Naive thymus-derived CD4-positive, alpha-beta T cell (primary cell): ENCODE measurements around the gene RRAS2. TPM values are rescaled to one million over a fixed set of nuclear protein-coding genes. Genes with fewer than 3 reads are reported as not detected.

Experiments
- ATAC-seq: fragments of 150-1000 bp; cut with Tn5 transposase; 2 replicates; pipeline ENCODE4 v1.10.0; 2021; ENCODE audit warnings: mild to moderate bottlenecking, moderate library complexity
- CTCF ChIA-PET: fragments of 350-600 bp; sonication (Branson Sonifier 250); formaldehyde crosslinking; loops from one replicate; lab custom pipeline; 2021; ENCODE audit warnings: antibody characterized with exemption; lab: Charles Lee
- POLR2A ChIA-PET: fragments of 350-600 bp; sonication (Branson Sonifier 250); formaldehyde crosslinking; loops from one replicate; lab custom pipeline; 2021; ENCODE audit warnings: antibody characterized with exemption, inconsistent platforms; lab: Charles Lee
- DNase-seq, 9 donors: peaks; one replicate each; pipeline versions ENCODE4 v3.0.0 to v3.0.0-alpha.2; 2020 to 2022; ENCODE audit warnings: mixed read lengths in 1 of 9
- H3K27ac ChIP-seq: one replicate; pipeline ENCODE4 v1.7.0; 2013; ENCODE audit warnings: mild to moderate bottlenecking, low read depth, low read length, moderate library complexity
- H3K27me3 ChIP-seq, 2 donors: one replicate each; pipeline ENCODE4 v1.7.0; 2013; ENCODE audit warnings: low read length in 2 of 2, mild to moderate bottlenecking in 2 of 2, moderate library complexity in 2 of 2; ENCODE audit not compliant: control insufficient read depth in 2 of 2, insufficient read depth in 2 of 2
- H3K36me3 ChIP-seq, 3 experiments: 1 replicate in 2 of 3; 2 replicates in 1 of 3; pipeline ENCODE4 v1.7.0; 2013; ENCODE audit warnings: low read length in 3 of 3, mild to moderate bottlenecking in 3 of 3, moderate library complexity in 1 of 3; ENCODE audit not compliant: insufficient read depth in 3 of 3, control insufficient read depth in 2 of 3
- H3K4me1 ChIP-seq, 2 donors: one replicate each; pipeline ENCODE4 v1.7.0; 2013; ENCODE audit warnings: low read length in 2 of 2, mild to moderate bottlenecking in 2 of 2, moderate library complexity in 1 of 2; ENCODE audit not compliant: control insufficient read depth in 2 of 2, insufficient read depth in 2 of 2
- H3K4me3 ChIP-seq: 2 replicates; pipeline ENCODE4 v1.7.0; 2013; ENCODE audit warnings: mild to moderate bottlenecking, low read length
- H3K9me3 ChIP-seq, 3 experiments: 1 replicate in 2 of 3; 2 replicates in 1 of 3; pipeline ENCODE4 v1.7.0; 2013; ENCODE audit warnings: low read length in 3 of 3; ENCODE audit not compliant: control insufficient read depth in 2 of 3
- H3K27ac Mint-ChIP-seq, 9 donors: one replicate each; pipeline ENCODE4 v1.8.0; 2020 to 2022; ENCODE audit warnings: mixed read lengths in 9 of 9, mild to moderate bottlenecking in 8 of 9, moderate library complexity in 5 of 9, inconsistent platforms in 2 of 9
- H3K27me3 Mint-ChIP-seq, 5 donors: one replicate each; pipeline ENCODE4 v1.8.0; 2021 to 2022; ENCODE audit warnings: mixed read lengths in 5 of 5, mild to moderate bottlenecking in 1 of 5
- H3K36me3 Mint-ChIP-seq, 5 donors: one replicate each; pipeline ENCODE4 v1.8.0; 2020 to 2022; ENCODE audit warnings: mixed read lengths in 5 of 5, mild to moderate bottlenecking in 3 of 5, inconsistent platforms in 1 of 5
- H3K4me1 Mint-ChIP-seq, 7 donors: one replicate each; pipeline ENCODE4 v1.8.0; 2020 to 2022; ENCODE audit warnings: mixed read lengths in 7 of 7, mild to moderate bottlenecking in 3 of 7, inconsistent platforms in 1 of 7
- H3K4me3 Mint-ChIP-seq, 10 donors: one replicate each; pipeline ENCODE4 v1.8.0; 2020 to 2022; ENCODE audit warnings: mild to moderate bottlenecking in 10 of 10, mixed read lengths in 10 of 10, moderate library complexity in 6 of 10, inconsistent platforms in 2 of 10
- H3K9me3 Mint-ChIP-seq, 11 donors: one replicate each; pipeline ENCODE4 v1.8.0; 2020 to 2022; ENCODE audit warnings: mixed read lengths in 11 of 11, mild to moderate bottlenecking in 4 of 11, inconsistent platforms in 1 of 11, moderate library complexity in 1 of 11
- intact Hi-C, 2 donors: fragments of 100-400 bp; cut with micrococcal nuclease; formaldehyde crosslinking; loops; one replicate each; pipeline ENCODE4 v1.15.1; 2023
- polyA plus RNA-seq, 2 donors: library from polyadenylated mRNA; unstranded; fragments of 300-500 nt; fragmentation: Illumina TruSeq; gene quantifications; one replicate each; pipeline ENCODE4 v1.2.3, GENCODE V29; 2021
- total RNA-seq, 6 experiments: library from RNA in 5 of 6; stranded (reverse) in 5 of 6; gene quantifications; 1 replicate in 5 of 6; 2 replicates in 1 of 6; pipeline ENCODE4 v1.2.3 and lab custom pipeline; 2021 to 2026

RRAS2 gene
- total and polyA plus RNA-seq, 7 experiments from 2014 or later = 6.0 to 55.3 (median 14.6) TPM

DNA sequence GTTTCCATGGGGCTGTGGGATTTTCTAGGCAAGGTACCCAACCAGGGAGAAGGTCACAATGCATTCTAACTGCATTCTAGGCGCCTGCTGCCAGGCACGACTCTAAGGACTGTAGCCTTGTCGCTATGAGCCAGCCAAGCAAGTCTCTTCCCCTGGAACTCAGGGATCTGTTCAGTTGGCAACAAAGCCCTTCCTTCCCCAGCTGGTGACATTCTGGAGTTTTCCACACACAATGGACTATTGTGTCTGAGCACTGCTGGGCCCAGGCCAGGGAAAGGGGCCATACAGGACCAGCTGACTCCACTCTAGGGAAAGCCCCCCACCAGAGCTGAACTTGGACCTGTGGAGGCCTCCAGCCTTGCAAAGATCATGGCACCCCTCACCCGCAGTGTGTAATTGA is 116.8 kb downstream of the RRAS2 start:
- Histone ChIP-seq H3K9me3 (no peaks in the 10 kb centered on the region), H3K36me3 (no peaks in the 10 kb centered on the region), H3K27ac (no peak overlapping the region), H3K27me3 (no peaks in the 10 kb centered on the region), H3K4me1 (no peaks in the 10 kb centered on the region), H3K4me3 (no peak overlapping the region)
- POLR2A ChIA-PET = no interaction called here
- no peaks in the 10 kb centered on the region for H3K9me3 Mint-ChIP-seq
- no peaks in the 10 kb centered on the region for H3K36me3 Mint-ChIP-seq
- CTCF ChIA-PET = no interaction called here
- DNase-seq (no peak), ATAC-seq (no peak)
- no peak overlapping the region for H3K4me3 Mint-ChIP-seq
- H3K27ac Mint-ChIP-seq = no peak overlapping the region
- intact Hi-C loops = no loop called here
- peaks cover 0 to 21% (median 0%) of the 10 kb centered on the region in 5 donors for H3K27me3 Mint-ChIP-seq
- H3K4me1 Mint-ChIP-seq = peaks cover under 1 to 5% (median 4%) of the 10 kb centered on the region in 7 donors

DNA sequence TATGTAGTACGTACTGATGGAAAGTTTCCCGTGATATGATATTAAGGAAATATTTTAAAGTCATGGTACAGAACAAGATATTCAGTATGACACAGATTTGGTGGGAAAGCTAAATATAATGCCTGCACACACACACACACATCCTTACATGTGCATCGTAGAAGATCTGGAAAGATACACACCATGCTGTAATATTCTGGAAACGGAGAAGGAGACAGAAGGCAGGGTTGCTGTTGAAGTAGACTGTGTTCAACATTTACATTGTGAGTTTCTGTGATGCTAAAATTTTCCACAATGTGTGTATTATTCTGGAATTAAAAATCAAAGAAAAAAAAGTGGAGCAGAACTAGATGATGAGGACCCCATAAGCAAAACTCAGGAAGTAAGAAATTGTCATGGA is 118.0 kb downstream of the RRAS2 start:
- H3K27me3 Mint-ChIP-seq = peaks cover 0 to 24% (median 0%) of the 10 kb centered on the region in 5 donors
- H3K4me1 Mint-ChIP-seq = peaks cover 0 to 5% (median 2%) of the 10 kb centered on the region in 7 donors
- Histone ChIP-seq H3K4me3 (no peak overlapping the region), H3K9me3 (no peaks in the 10 kb centered on the region), H3K27me3 (no peaks in the 10 kb centered on the region), H3K4me1 (no peaks in the 10 kb centered on the region), H3K36me3 (no peaks in the 10 kb centered on the region), H3K27ac (no peak overlapping the region)
- no peak for ATAC-seq
- no peak overlapping the region for H3K4me3 Mint-ChIP-seq
- H3K27ac Mint-ChIP-seq = peak overlapping the region in 1 of 9 donors; percentile 58
- DNase-seq = no peak
- H3K9me3 Mint-ChIP-seq = no peaks in the 10 kb centered on the region
- ChIA-PET CTCF (interaction anchor here (0.6 to 2.1 kb wide), 3 partner anchors 9 to 285 kb away, joined by 3 to 7 read pairs (median 5); no protein-coding TSS in a partner anchor), POLR2A (no interaction called here)
- intact Hi-C loops = no loop called here
- no peaks in the 10 kb centered on the region for H3K36me3 Mint-ChIP-seq

DNA sequence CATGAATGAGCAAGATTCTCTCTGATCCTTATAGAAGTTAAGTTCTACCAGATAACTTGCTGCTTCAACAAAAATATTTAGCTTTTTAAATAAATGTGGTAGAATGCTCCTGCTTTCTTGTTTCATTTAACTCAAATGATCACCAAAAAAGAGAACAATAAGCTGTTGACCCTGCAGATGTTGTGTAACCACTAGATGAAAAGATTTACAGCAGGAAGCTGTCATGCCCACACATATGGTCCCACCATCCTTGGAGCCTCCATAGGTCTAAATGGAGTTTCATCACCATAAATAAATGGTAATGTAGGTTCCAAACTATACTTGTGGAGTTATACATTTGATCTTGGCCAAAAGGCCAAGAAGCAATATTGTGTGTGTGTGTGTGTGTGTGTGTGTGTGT is 118.8 kb downstream of the RRAS2 start:
- intact Hi-C loops = no loop called here
- Mint-ChIP-seq H3K4me1 (peaks cover 0 to 5% (median 2%) of the 10 kb centered on the region in 7 donors), H3K9me3 (no peaks in the 10 kb centered on the region), H3K27ac (no peak overlapping the region), H3K36me3 (no peaks in the 10 kb centered on the region), H3K4me3 (no peak overlapping the region), H3K27me3 (peaks cover 0 to 29% (median 0%) of the 10 kb centered on the region in 5 donors)
- DNase-seq (no peak), ATAC-seq (no peak)
- no peaks in the 10 kb centered on the region for H3K27me3 ChIP-seq
- no peaks in the 10 kb centered on the region for H3K9me3 ChIP-seq
- no peaks in the 10 kb centered on the region for H3K36me3 ChIP-seq
- no peak overlapping the region for H3K4me3 ChIP-seq
- CTCF ChIA-PET = interaction anchor here (0.6 to 2.1 kb wide), 4 partner anchors 10 to 468 kb away, joined by 3 to 7 read pairs (median 4); no protein-coding TSS in a partner anchor
- H3K27ac ChIP-seq = no peak overlapping the region
- H3K4me1 ChIP-seq = no peaks in the 10 kb centered on the region
- POLR2A ChIA-PET = no interaction called here

DNA sequence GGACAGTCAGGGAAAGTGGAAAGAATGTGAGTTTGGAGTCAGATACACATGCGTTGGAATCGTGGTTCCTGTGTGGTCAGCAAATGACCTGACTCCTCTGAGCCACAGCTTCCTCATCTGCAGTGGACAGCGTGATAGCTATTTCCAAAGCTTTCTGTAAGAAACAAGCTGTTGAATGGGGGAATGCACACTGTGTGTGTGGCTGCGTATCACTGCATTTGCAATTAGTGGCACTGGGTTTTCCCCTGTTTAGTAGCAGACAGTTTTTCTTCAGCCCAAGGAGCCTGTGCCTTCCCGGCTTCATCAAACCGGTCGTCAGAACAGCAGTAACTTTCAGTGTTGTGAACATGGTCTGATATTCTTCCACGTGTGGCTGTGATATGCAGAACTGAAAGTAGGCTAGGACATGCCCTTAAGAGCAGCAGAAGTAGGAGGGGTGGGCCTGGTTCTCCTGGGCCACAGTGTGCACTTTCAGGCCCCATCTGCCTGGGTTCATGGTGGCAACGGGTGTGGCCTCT is 121.5 kb downstream of the RRAS2 start:
- intact Hi-C loops = no loop called here
- POLR2A ChIA-PET = interaction anchor here (0.5 kb wide), 1 partner anchor 1933 kb away, joined by 4 read pairs; no protein-coding TSS in a partner anchor
- H3K4me1 Mint-ChIP-seq = peaks cover 0 to 5% (median 2%) of the 10 kb centered on the region in 7 donors
- no peak for DNase-seq
- H3K27me3 Mint-ChIP-seq = peaks cover 0 to 30% (median 0%) of the 10 kb centered on the region in 5 donors
- H3K9me3 ChIP-seq = no peaks in the 10 kb centered on the region
- H3K4me3 Mint-ChIP-seq = no peak overlapping the region
- H3K4me1 ChIP-seq = no peaks in the 10 kb centered on the region
- H3K36me3 Mint-ChIP-seq = no peaks in the 10 kb centered on the region
- H3K27ac Mint-ChIP-seq = no peak overlapping the region
- peak; percentile 80 for ATAC-seq
- H3K9me3 Mint-ChIP-seq = peaks cover 0 to 2% (median 0%) of the 10 kb centered on the region in 11 donors
- no peaks in the 10 kb centered on the region for H3K27me3 ChIP-seq
- CTCF ChIA-PET = no interaction called here
- H3K36me3 ChIP-seq = no peaks in the 10 kb centered on the region
- no peak overlapping the region for H3K4me3 ChIP-seq
- H3K27ac ChIP-seq = no peak overlapping the region

DNA sequence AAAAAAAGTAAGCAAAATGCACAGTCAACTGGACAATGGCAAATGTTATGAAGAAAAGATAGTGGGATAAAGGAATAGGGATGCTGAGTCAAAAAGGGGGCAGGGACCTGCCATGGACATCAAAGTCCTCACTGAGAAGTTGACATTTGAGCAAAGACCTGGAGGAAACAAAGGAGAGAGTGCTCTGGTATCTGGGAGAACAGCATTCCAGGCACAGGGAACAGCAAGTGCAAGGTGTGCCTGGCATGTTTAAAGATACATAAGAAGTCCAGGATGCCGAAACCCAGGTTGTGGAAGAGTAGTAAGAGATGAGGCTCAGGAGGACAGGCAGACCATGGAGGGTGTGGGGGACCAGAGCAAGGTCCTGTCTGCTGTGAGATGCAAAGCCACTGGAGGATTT is 123.3 kb downstream of the RRAS2 start:
- CTCF ChIA-PET = no interaction called here
- Histone ChIP-seq H3K36me3 (no peaks in the 10 kb centered on the region), H3K9me3 (no peaks in the 10 kb centered on the region), H3K27ac (no peak overlapping the region), H3K27me3 (no peaks in the 10 kb centered on the region), H3K4me1 (no peaks in the 10 kb centered on the region), H3K4me3 (no peak overlapping the region)
- H3K27ac Mint-ChIP-seq = peak overlapping the region in 1 of 9 donors; percentile 52
- peaks cover 0 to 2% (median 0%) of the 10 kb centered on the region in 11 donors for H3K9me3 Mint-ChIP-seq
- H3K4me1 Mint-ChIP-seq = peaks cover 0 to 5% (median 2%) of the 10 kb centered on the region in 7 donors
- intact Hi-C loops = no loop called here
- peaks cover 0 to 26% (median 0%) of the 10 kb centered on the region in 5 donors for H3K27me3 Mint-ChIP-seq
- H3K4me3 Mint-ChIP-seq = no peak overlapping the region
- ATAC-seq (no peak), DNase-seq (no peak)
- H3K36me3 Mint-ChIP-seq = no peaks in the 10 kb centered on the region
- POLR2A ChIA-PET = no interaction called here

DNA sequence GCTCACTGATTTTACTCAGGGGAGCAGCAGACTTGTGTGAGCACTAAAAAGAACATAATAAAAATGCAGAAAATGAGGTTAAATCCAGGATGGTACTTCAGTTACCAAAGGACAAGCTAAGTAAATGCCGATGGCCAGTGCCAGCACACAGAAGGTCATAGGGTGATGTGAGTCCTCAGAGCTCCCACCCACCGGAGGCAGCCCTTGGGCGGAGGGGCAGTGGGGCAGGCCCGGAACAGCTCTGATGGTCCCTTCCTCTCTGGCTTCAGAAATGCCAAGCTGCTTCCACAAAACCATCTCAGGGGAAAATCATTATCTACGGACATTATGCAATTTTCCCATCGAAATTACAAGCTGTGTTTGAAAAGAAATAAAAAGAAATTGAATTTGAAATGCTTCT is 124.5 kb downstream of the RRAS2 start:
- ATAC-seq (no peak), DNase-seq (no peak)
- Mint-ChIP-seq H3K4me3 (no peak overlapping the region), H3K9me3 (peaks cover 0 to 2% (median 0%) of the 10 kb centered on the region in 11 donors), H3K27ac (no peak overlapping the region), H3K4me1 (peaks cover 0 to 6% (median 2%) of the 10 kb centered on the region in 7 donors), H3K36me3 (no peaks in the 10 kb centered on the region), H3K27me3 (peaks cover 0 to 26% (median 0%) of the 10 kb centered on the region in 5 donors)
- no peaks in the 10 kb centered on the region for H3K9me3 ChIP-seq
- no peaks in the 10 kb centered on the region for H3K27me3 ChIP-seq
- H3K4me1 ChIP-seq = no peaks in the 10 kb centered on the region
- ChIA-PET CTCF (interaction anchor here (1.2 kb wide), 1 partner anchor 12 kb away, joined by 3 read pairs; no protein-coding TSS in a partner anchor), POLR2A (interaction anchor here (0.6 kb wide), 1 partner anchor 219 kb away, joined by 3 read pairs; no protein-coding TSS in a partner anchor)
- intact Hi-C loops = no loop called here
- H3K27ac ChIP-seq = no peak overlapping the region
- no peaks in the 10 kb centered on the region for H3K36me3 ChIP-seq
- H3K4me3 ChIP-seq = no peak overlapping the region

DNA sequence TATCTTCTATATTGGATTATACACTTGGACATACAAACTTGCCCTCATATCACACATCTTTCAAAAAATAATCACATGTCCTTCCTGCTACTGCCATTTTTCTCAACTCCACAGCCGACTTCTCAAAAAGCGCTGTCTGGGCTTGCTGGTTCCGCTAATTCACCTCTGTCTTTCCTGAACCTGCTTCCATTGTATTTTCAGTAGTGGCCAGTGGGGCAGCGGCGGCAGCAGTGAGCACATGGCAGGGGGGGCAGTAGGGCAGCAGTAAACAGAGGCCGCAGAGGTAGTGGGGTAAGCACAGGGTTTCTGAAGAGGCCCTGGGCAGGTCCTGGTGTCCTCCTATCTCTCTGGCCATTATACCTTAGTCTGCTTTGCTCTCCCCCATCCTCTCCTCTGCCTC is 126.3 kb downstream of the RRAS2 start:
- Histone ChIP-seq H3K9me3 (no peaks in the 10 kb centered on the region), H3K27ac (no peak overlapping the region), H3K36me3 (no peaks in the 10 kb centered on the region), H3K4me1 (no peaks in the 10 kb centered on the region), H3K27me3 (no peaks in the 10 kb centered on the region), H3K4me3 (no peak overlapping the region)
- ChIA-PET POLR2A (no interaction called here), CTCF (no interaction called here)
- DNase-seq (no peak), ATAC-seq (no peak)
- Mint-ChIP-seq H3K4me3 (no peak overlapping the region), H3K9me3 (peaks cover 0 to 2% (median 0%) of the 10 kb centered on the region in 11 donors), H3K27me3 (peaks cover 0 to 16% (median 0%) of the 10 kb centered on the region in 5 donors), H3K4me1 (peaks cover 0 to 6% (median 2%) of the 10 kb centered on the region in 7 donors), H3K36me3 (no peaks in the 10 kb centered on the region), H3K27ac (peak overlapping the region in 1 of 9 donors; percentile 65)
- intact Hi-C loops = no loop called here
